Mesenchymal stem cell (in vitro differentiated cells and primary cell): ENCODE data around the gene AQP3.
"Not testable (repeated sequence)": the region's sequence is repeated elsewhere in the genome, so short reads cannot be mapped to it uniquely, and the experiment has no call there.

Experiments
- DNase-seq: peaks from one replicate; pipeline ENCODE4 v3.0.0-alpha.2; 2013
- H2AFZ ChIP-seq: one replicate; pipeline ENCODE4 v1.6.1; 2013; ENCODE audit warnings: low read depth, mild to moderate bottlenecking, control low read depth, inconsistent platforms, low read length, moderate library complexity
- H2AK5ac ChIP-seq: 2 replicates; pipeline ENCODE4 v1.6.1; 2013; ENCODE audit warnings: low read length, moderate library complexity, mild to moderate bottlenecking, inconsistent platforms; ENCODE audit not compliant: severe bottlenecking
- H2BK120ac ChIP-seq: one replicate; pipeline ENCODE4 v1.6.1; 2013; ENCODE audit warnings: low read depth, mild to moderate bottlenecking, inconsistent platforms, low read length, moderate library complexity
- H2BK12ac ChIP-seq, 2 experiments: one replicate each; pipeline ENCODE4 v1.6.1; 2013; ENCODE audit warnings: inconsistent platforms in 2 of 2, low read length in 2 of 2, mild to moderate bottlenecking in 2 of 2, moderate library complexity in 2 of 2, control low read depth in 1 of 2
- H2BK15ac ChIP-seq: one replicate; pipeline ENCODE4 v1.6.1; 2013; ENCODE audit warnings: mild to moderate bottlenecking, low read depth, inconsistent platforms; ENCODE audit not compliant: poor library complexity, severe bottlenecking
- H2BK5ac ChIP-seq: 2 replicates; pipeline ENCODE4 v1.6.1; 2013; ENCODE audit warnings: low read depth, mild to moderate bottlenecking, low read length, control low read depth, inconsistent platforms; ENCODE audit not compliant: poor library complexity, severe bottlenecking
- H3K14ac ChIP-seq, 2 experiments: one replicate each; pipeline ENCODE4 v1.6.1; 2013; ENCODE audit warnings: inconsistent platforms in 2 of 2, low read length in 2 of 2, control low read depth in 1 of 2, mild to moderate bottlenecking in 1 of 2, moderate library complexity in 1 of 2
- H3K18ac ChIP-seq, 2 experiments: one replicate each; pipeline ENCODE4 v1.6.1; 2013; ENCODE audit warnings: inconsistent platforms in 2 of 2, low read length in 2 of 2, control low read depth in 1 of 2, low read depth in 1 of 2, mild to moderate bottlenecking in 1 of 2
- H3K23ac ChIP-seq, 2 experiments: one replicate each; pipeline ENCODE4 v1.6.1; 2013; ENCODE audit warnings: inconsistent platforms in 2 of 2, low read length in 2 of 2, mild to moderate bottlenecking in 2 of 2, moderate library complexity in 2 of 2, control low read depth in 1 of 2
- H3K27ac ChIP-seq: 2 replicates; pipeline ENCODE4 v1.5.1; 2013; ENCODE audit warnings: mild to moderate bottlenecking, moderate library complexity, low read length, control low read depth, inconsistent platforms; ENCODE audit not compliant: poor library complexity, severe bottlenecking
- H3K27me3 ChIP-seq, 2 experiments: 2 replicates each; pipeline versions ENCODE4 v1.6.1 to v1.7.0; 2013; ENCODE audit warnings: low read length in 2 of 2, mild to moderate bottlenecking in 2 of 2, moderate library complexity in 2 of 2, control low read depth in 1 of 2, inconsistent platforms in 1 of 2; ENCODE audit not compliant: control insufficient read depth in 1 of 2, insufficient read depth in 1 of 2
- H3K36me3 ChIP-seq, 2 experiments: 2 replicates each; pipeline versions ENCODE4 v1.6.1 to v1.7.0; 2013; ENCODE audit warnings: low read length in 2 of 2, control low read depth in 1 of 2, inconsistent platforms in 1 of 2, low read depth in 1 of 2, mild to moderate bottlenecking in 1 of 2; ENCODE audit not compliant: insufficient read depth in 2 of 2, control insufficient read depth in 1 of 2
- H3K4ac ChIP-seq, 2 experiments: one replicate each; pipeline ENCODE4 v1.6.1; 2013; ENCODE audit warnings: inconsistent platforms in 2 of 2, low read length in 2 of 2, mild to moderate bottlenecking in 2 of 2, moderate library complexity in 2 of 2, control low read depth in 1 of 2, low read depth in 1 of 2
- H3K4me1 ChIP-seq: 2 replicates; pipeline ENCODE4 v1.6.1; 2013; ENCODE audit warnings: low read depth, low read length, control low read depth; ENCODE audit not compliant: control insufficient read depth, insufficient read depth
- H3K4me2 ChIP-seq: 2 replicates; pipeline ENCODE4 v1.6.1; 2013; ENCODE audit warnings: low read length, mild to moderate bottlenecking, inconsistent platforms; ENCODE audit not compliant: poor library complexity, severe bottlenecking
- H3K4me3 ChIP-seq, 2 experiments: 2 replicates each; pipeline versions ENCODE4 v1.5.1 to v1.7.0; 2013; ENCODE audit warnings: low read length in 2 of 2, mild to moderate bottlenecking in 2 of 2, control low read depth in 1 of 2, low read depth in 1 of 2; ENCODE audit not compliant: insufficient read depth in 1 of 2
- H3K79me1 ChIP-seq: replicated peaks from 2 replicates; pipeline ENCODE4 v1.6.1; 2013; ENCODE audit warnings: mild to moderate bottlenecking, control low read depth, low read length, inconsistent platforms; ENCODE audit not compliant: poor library complexity, severe bottlenecking
- H3K9ac ChIP-seq: 2 replicates; pipeline ENCODE4 v1.7.0; 2013; ENCODE audit warnings: mild to moderate bottlenecking, low read length, moderate library complexity
- H3K9me3 ChIP-seq: 2 replicates; pipeline ENCODE4 v1.7.0; 2013; ENCODE audit warnings: mild to moderate bottlenecking, low read length; ENCODE audit not compliant: control insufficient read depth
- H4K8ac ChIP-seq: one replicate; pipeline ENCODE4 v1.6.1; 2013; ENCODE audit warnings: inconsistent platforms, mild to moderate bottlenecking, low read length, moderate library complexity
- H4K91ac ChIP-seq: one replicate; pipeline ENCODE4 v1.6.1; 2013; ENCODE audit warnings: mild to moderate bottlenecking, low read length, inconsistent platforms
- WGBS: methylation state at CpG from one replicate; pipeline ENCODE4 v1.1.7; 2013; ENCODE audit warnings: mixed read lengths; 5-methylcytosine and 5-hydroxymethylcytosine counted together

The AQP3 gene

DNA sequence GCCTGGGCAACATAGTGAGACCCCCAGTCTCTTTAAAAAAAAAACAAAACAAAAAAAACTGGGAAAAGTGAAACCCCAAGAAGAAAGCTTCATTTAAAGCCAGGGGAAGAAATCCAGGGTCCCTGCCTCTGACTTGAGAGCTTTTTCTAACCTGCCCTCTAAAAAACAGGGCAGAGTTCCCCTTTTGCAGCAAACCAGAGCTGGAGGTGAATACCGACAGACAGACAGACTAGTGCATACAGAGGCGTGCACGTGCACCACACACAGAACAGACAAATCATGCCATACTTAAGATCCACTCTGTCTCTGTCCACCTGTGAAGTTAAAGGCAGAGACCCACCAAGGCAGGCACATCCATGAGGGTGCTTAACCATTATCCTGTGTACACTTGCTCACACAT, 11.7 kb upstream of the AQP3 start:
- H4K91ac ChIP-seq = no peak overlapping the region
- no peak overlapping the region for H3K14ac ChIP-seq
- no peak overlapping the region for H3K9ac ChIP-seq
- no peak overlapping the region for H3K23ac ChIP-seq
- H3K4me1 ChIP-seq = peaks cover 2% of the 10 kb centered on the region
- H3K27me3 ChIP-seq = no peaks in the 10 kb centered on the region
- 97% methylated on average over 3 of the region's 3 CpGs for WGBS
- no peak overlapping the region for H3K18ac ChIP-seq
- no peak overlapping the region for H3K4me2 ChIP-seq
- H3K4me3 ChIP-seq = no peak overlapping the region
- no peak overlapping the region for H2BK5ac ChIP-seq
- no peak overlapping the region for H3K27ac ChIP-seq
- H2AK5ac ChIP-seq = no peak overlapping the region
- peaks cover 42% of the 10 kb centered on the region in 2 experiments for H3K36me3 ChIP-seq
- H2BK15ac ChIP-seq = no peak overlapping the region
- H3K4ac ChIP-seq = no peak overlapping the region
- H4K8ac ChIP-seq = no peak overlapping the region
- no peaks in the 10 kb centered on the region for H3K9me3 ChIP-seq
- H2BK120ac ChIP-seq = no peak overlapping the region
- H2BK12ac ChIP-seq = no peak overlapping the region
- H3K79me1 ChIP-seq = peaks cover 6% of the 10 kb centered on the region
- H2AFZ ChIP-seq = no peak overlapping the region
- no peak for DNase-seq

DNA sequence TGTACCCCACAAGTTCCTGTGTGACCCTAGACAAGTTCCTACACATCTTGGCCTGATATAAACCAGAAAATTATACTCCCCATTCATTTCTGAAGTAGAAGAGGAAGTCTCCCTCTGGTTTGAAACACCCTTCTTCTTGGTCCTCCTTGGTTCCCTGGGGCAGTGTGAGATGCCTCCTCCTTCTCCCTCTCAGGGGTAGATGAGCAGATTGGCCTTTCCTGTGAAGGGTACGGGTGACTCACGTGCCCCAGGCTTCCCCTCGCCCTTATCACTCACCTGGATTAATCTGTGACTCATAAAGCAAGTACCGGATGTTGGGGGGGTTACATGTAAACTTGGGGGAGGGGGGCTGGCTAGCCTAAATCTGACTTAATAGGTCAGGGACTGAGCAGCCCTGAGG, 11.1 kb upstream of the AQP3 start:
- Histone ChIP-seq H3K4ac (no peak overlapping the region), H3K36me3 (peaks cover 35% of the 10 kb centered on the region in 2 experiments), H2BK5ac (no peak overlapping the region), H3K14ac (no peak overlapping the region), H3K9ac (no peak overlapping the region), H2BK120ac (no peak overlapping the region), H3K79me1 (peaks cover 1% of the 10 kb centered on the region), H3K27ac (no peak overlapping the region), H3K4me2 (no peak overlapping the region), H2BK12ac (no peak overlapping the region), H4K8ac (no peak overlapping the region), H2BK15ac (no peak overlapping the region), H3K4me3 (no peak overlapping the region), H2AK5ac (no peak overlapping the region), H2AFZ (no peak overlapping the region), H3K9me3 (no peaks in the 10 kb centered on the region), H3K27me3 (no peaks in the 10 kb centered on the region), H4K91ac (no peak overlapping the region), H3K18ac (no peak overlapping the region), H3K23ac (no peak overlapping the region), H3K4me1 (peaks cover 2% of the 10 kb centered on the region)
- DNase-seq = no peak
- 65% methylated on average over 1 of the region's 4 CpGs for whole genome bisulfite sequencing

DNA sequence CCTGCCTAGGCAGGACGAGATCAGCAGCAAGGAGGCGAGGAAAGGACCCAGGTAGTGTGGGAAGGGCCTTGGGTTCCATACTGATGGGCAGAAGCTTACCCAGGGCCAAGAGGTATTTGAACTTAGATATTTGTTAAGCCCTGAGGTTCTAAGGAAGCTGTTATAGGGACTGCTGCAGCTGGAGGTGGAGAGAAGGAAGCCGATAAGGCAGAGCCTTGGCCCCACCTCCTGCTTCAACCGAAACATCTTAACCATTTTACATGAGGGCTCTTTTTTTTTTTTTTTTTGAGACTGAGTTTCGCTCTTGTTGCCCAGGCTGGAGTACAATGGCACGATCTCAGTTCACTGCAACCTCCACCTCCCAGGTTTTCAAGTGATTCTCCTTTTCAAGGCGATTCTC, 8.6 kb upstream of the AQP3 start:
- H3K9ac ChIP-seq = no peak overlapping the region
- no peak overlapping the region for H3K4me2 ChIP-seq
- no peak overlapping the region for H4K91ac ChIP-seq
- H3K14ac ChIP-seq = no peak overlapping the region
- no peak overlapping the region for H2AK5ac ChIP-seq
- no peak overlapping the region for H3K27ac ChIP-seq
- H3K18ac ChIP-seq = no peak overlapping the region
- no peak overlapping the region for H4K8ac ChIP-seq
- no peak overlapping the region for H2BK120ac ChIP-seq
- no peak overlapping the region for H2AFZ ChIP-seq
- H2BK15ac ChIP-seq = no peak overlapping the region
- 77% methylated on average over 7 of the region's 7 CpGs for WGBS
- no peaks in the 10 kb centered on the region for H3K79me1 ChIP-seq
- H3K27me3 ChIP-seq = no peaks in the 10 kb centered on the region
- H3K9me3 ChIP-seq = no peaks in the 10 kb centered on the region
- H3K4me3 ChIP-seq = no peak overlapping the region
- peaks cover 9% of the 10 kb centered on the region for H3K4me1 ChIP-seq
- no peak overlapping the region for H2BK12ac ChIP-seq
- H3K36me3 ChIP-seq = peaks cover 10 to 11% of the 10 kb centered on the region in 2 experiments
- H2BK5ac ChIP-seq = no peak overlapping the region
- no peak overlapping the region for H3K4ac ChIP-seq
- no peak for DNase-seq
- no peak overlapping the region for H3K23ac ChIP-seq

DNA sequence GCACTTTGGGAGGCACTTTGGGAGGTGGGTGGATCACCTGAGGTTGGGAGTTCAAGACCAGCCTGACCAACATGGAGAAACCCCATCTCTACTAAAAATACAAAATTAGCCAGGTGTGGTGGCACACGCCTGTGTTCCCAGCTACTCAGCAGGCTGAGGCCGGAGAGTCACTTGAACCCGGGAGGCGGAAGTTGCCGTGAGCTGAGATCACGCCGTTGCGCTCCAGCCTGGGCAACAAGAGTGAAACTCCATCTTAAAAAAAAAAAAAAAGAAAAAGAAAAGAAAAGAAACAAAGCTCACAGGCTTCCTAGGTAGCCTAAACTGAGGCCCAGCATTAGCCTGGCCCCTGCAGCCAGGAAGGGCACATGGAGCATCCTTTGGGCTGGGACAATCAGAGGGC, 8.1 kb upstream of the AQP3 start:
- not testable (repeated sequence) for H3K14ac ChIP-seq, H3K23ac ChIP-seq, H3K27me3 ChIP-seq, H3K9me3 ChIP-seq, H2BK12ac ChIP-seq, H3K4ac ChIP-seq, H4K8ac ChIP-seq, H2BK15ac ChIP-seq, H3K79me1 ChIP-seq, H3K4me2 ChIP-seq, H2AFZ ChIP-seq, H2AK5ac ChIP-seq, H3K27ac ChIP-seq, H3K4me1 ChIP-seq, H2BK5ac ChIP-seq, DNase-seq, H3K9ac ChIP-seq, H4K91ac ChIP-seq, H2BK120ac ChIP-seq, H3K18ac ChIP-seq, H3K4me3 ChIP-seq, H3K36me3 ChIP-seq
- WGBS = 92% methylated on average over 5 of the region's 8 CpGs
